ENCODE measurements around the gene KDR. TPM values are rescaled to one million over a fixed set of nuclear protein-coding genes. Genes with fewer than 3 reads are reported as not detected.

KDR gene
- total RNA-seq, 2 experiments from 2014 or later: not detected

DNA sequence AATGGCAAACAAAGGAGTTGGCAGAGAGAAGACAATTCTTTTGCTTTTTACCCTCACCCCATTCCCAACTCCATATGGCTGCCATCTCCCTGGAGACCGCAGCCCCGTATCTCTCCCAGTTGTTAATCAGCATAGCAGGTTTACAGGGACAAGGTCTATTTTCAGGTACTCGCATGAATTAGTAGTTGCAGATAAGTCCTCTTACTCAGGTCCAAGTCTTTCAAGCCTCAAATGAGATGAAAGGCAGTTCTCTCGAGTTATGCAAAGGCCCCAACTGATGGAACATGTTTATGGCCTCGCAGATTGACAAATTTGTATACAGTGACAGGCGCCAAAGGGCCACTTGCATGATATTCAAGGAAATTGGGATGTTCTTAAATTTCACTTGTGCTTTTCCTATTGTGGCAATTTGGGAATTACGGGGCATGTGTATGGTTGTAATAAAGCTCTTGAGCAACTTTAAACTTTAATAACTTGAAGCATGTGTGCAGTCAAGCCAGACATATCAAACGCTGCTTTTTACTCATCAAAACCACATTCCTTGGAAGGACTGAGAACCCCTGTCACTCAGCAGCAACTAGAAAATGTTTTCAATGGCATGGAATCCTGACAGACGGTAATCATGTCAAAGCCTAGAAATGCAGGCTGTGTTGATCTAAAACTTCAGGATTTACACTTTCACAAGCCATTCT is 45.1 kb downstream of the KDR start:
- ChIA-PET CTCF (ENCODE audit: unreplicated experiment) (no interaction called here), POLR2A (no interaction called here)
- TF ChIP-seq EZH2phosphoT487 (IDR thresholded peaks at IDR 0.05; ENCODE audit: borderline replicate concordance, low read depth, low read length): no peak
- TF ChIP-seq, protein P1, sequence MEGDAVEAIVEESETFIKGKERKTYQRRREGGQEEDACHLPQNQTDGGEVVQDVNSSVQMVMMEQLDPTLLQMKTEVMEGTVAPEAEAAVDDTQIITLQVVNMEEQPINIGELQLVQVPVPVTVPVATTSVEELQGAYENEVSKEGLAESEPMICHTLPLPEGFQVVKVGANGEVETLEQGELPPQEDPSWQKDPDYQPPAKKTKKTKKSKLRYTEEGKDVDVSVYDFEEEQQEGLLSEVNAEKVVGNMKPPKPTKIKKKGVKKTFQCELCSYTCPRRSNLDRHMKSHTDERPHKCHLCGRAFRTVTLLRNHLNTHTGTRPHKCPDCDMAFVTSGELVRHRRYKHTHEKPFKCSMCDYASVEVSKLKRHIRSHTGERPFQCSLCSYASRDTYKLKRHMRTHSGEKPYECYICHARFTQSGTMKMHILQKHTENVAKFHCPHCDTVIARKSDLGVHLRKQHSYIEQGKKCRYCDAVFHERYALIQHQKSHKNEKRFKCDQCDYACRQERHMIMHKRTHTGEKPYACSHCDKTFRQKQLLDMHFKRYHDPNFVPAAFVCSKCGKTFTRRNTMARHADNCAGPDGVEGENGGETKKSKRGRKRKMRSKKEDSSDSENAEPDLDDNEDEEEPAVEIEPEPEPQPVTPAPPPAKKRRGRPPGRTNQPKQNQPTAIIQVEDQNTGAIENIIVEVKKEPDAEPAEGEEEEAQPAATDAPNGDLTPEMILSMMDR (conservative IDR thresholded peaks at IDR 0.05; ENCODE audit: low read length): no peak
- H3K27ac ChIP-seq (ENCODE audit: low read depth, low read length, poor library complexity, severe bottlenecking): no peak overlapping the region
- no TSS peak for BruUV-seq (replicated peaks)
- intact Hi-C loops (cut with micrococcal nuclease; ENCODE audit: unreplicated experiment): no loop called here
- H3K4me1 ChIP-seq (ENCODE audit: insufficient read depth, low read length, poor library complexity, severe bottlenecking): no peaks in the 10 kb centered on the region
- no peaks in the 10 kb centered on the region for H4K20me1 ChIP-seq (ENCODE audit: insufficient read depth, low read length)
- no peaks in the 10 kb centered on the region for H3K79me2 ChIP-seq (ENCODE audit: insufficient read depth, low read depth, low read length)
- no peak for DNase-seq (ENCODE audit: low spot score)
- no peak overlapping the region for H2AFZ ChIP-seq (ENCODE audit: low read length)
- no peak overlapping the region for H3K4me2 ChIP-seq (ENCODE audit: low read length)
- H3K36me3 ChIP-seq (ENCODE audit: insufficient read depth, low read length): no peaks in the 10 kb centered on the region
- no peaks in the 10 kb centered on the region for H3K9me3 ChIP-seq (ENCODE audit: low read length)
- H3K4me3 ChIP-seq (ENCODE audit: low read depth, low read length, poor library complexity, severe bottlenecking): no peak overlapping the region
- no peaks in the 10 kb centered on the region for H3K9me2 ChIP-seq (ENCODE audit: insufficient read depth, low read length)

DNA sequence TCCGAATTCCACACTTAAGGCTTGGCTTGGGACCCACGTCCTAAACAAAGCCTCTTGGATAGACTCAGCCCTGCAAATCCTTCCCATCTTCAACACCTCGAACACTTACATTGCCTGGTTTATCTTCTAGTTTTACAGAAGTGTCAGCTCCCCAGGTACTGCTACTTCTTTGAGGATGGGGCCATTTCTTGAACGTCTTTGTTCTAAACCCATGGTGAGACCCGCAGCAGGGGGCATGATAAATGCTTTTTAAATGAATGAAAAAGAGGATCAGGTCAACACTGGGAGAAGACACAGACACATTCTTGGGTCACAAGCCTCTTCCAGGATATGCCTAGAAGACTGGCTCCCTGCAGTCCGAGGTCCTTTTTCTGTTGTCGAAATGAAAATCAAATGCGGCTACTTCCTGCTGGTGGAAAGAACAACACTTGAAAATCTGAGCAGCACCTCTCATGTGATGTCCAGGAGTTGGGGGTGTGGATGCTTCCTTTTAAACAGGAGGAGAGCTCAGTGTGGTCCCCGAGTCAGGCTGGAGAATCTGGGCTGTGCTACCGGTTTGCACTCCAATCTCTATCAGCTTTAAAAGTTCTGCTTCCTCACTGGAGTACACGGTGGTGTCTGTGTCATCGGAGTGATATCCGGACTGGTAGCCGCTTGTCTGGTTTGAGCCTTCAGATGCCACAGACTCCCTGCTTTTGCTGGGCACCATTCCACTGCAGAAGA is 45.8 kb downstream of the KDR start:
- H3K4me1 ChIP-seq (ENCODE audit: insufficient read depth, low read length, poor library complexity, severe bottlenecking): no peaks in the 10 kb centered on the region
- POLR2A ChIA-PET: no interaction called here
- H3K36me3 ChIP-seq (ENCODE audit: insufficient read depth, low read length): no peaks in the 10 kb centered on the region
- H3K4me3 ChIP-seq (ENCODE audit: low read depth, low read length, poor library complexity, severe bottlenecking): no peak overlapping the region
- H3K27ac ChIP-seq (ENCODE audit: low read depth, low read length, poor library complexity, severe bottlenecking): no peak overlapping the region
- CTCF ChIA-PET (ENCODE audit: unreplicated experiment): no interaction called here
- H3K9me3 ChIP-seq (ENCODE audit: low read length): no peaks in the 10 kb centered on the region
- H4K20me1 ChIP-seq (ENCODE audit: insufficient read depth, low read length): no peaks in the 10 kb centered on the region
- no peak overlapping the region for H3K4me2 ChIP-seq (ENCODE audit: low read length)
- no peaks in the 10 kb centered on the region for H3K79me2 ChIP-seq (ENCODE audit: insufficient read depth, low read depth, low read length)
- BruUV-seq (replicated peaks): no TSS peak
- H2AFZ ChIP-seq (ENCODE audit: low read length): no peak overlapping the region
- intact Hi-C loops (cut with micrococcal nuclease; ENCODE audit: unreplicated experiment): no loop called here
- H3K9me2 ChIP-seq (ENCODE audit: insufficient read depth, low read length): no peaks in the 10 kb centered on the region
- TF ChIP-seq, protein P1 (conservative IDR thresholded peaks at IDR 0.05; ENCODE audit: low read length): no peak
- no peak for TF ChIP-seq EZH2phosphoT487 (IDR thresholded peaks at IDR 0.05; ENCODE audit: borderline replicate concordance, low read depth, low read length)
- no peak for DNase-seq (ENCODE audit: low spot score)

DNA sequence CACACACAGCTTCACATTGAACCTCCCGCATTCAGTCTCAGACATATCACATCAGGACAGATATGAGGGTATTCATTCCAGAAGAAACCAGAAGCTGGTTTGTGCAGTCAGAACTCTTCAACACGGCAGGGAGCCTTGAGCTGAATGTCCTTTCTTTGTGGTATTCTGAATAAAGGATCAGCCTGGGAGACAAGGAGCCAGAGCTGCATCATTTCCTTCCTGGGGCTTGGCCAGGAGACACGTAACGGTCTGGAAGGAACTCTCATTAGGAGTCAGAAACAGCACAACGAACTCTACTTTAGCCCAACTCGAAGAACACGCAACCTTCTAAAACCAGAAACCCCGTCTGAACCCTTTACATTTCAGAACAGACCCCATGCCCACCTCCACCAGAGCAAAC is 46.4 kb downstream of the KDR start:
- no TSS peak for BruUV-seq (replicated peaks)

More for the DNA sequence above, 46.4 kb downstream of the KDR start:
- Histone ChIP-seq H3K79me2 (ENCODE audit: insufficient read depth, low read depth, low read length) (no peaks in the 10 kb centered on the region), H3K9me2 (ENCODE audit: insufficient read depth, low read length) (no peaks in the 10 kb centered on the region), H3K4me2 (ENCODE audit: low read length) (no peak overlapping the region), H3K4me1 (ENCODE audit: insufficient read depth, low read length, poor library complexity, severe bottlenecking) (no peaks in the 10 kb centered on the region), H4K20me1 (ENCODE audit: insufficient read depth, low read length) (no peaks in the 10 kb centered on the region), H3K36me3 (ENCODE audit: insufficient read depth, low read length) (no peaks in the 10 kb centered on the region), H3K9me3 (ENCODE audit: low read length) (no peaks in the 10 kb centered on the region), H3K27ac (ENCODE audit: low read depth, low read length, poor library complexity, severe bottlenecking) (no peak overlapping the region), H3K4me3 (ENCODE audit: low read depth, low read length, poor library complexity, severe bottlenecking) (no peak overlapping the region), H2AFZ (ENCODE audit: low read length) (no peak overlapping the region)
- no peak for DNase-seq (ENCODE audit: low spot score)
- TF ChIP-seq, protein P1 (conservative IDR thresholded peaks at IDR 0.05; ENCODE audit: low read length): no peak
- no peak for TF ChIP-seq EZH2phosphoT487 (IDR thresholded peaks at IDR 0.05; ENCODE audit: borderline replicate concordance, low read depth, low read length)
- intact Hi-C loops (cut with micrococcal nuclease; ENCODE audit: unreplicated experiment): no loop called here
- ChIA-PET CTCF (ENCODE audit: unreplicated experiment) (no interaction called here), POLR2A (no interaction called here)

Data from OCI-LY7 (cell line).